GM23338 (cell line): ENCODE measurements around the gene CD163L1. TPM values are rescaled to one million over a fixed set of nuclear protein-coding genes. Genes with fewer than 3 reads are reported as not detected.

Source experiments
- ATAC-seq: fragments of 200-7000 bp; cut with Tn5 transposase; 3 replicates; pipeline ENCODE4 v1.9.1; 2020
- DNase-seq: peaks from one replicate; pipeline ENCODE4 v3.0.0-alpha.2; 2015; ENCODE audit warnings: low spot score
- H2AFZ ChIP-seq: fragments of 200-600 bp; sonication (generic); 2 replicates; pipeline ENCODE4 v1.8.0; 2016; ENCODE audit warnings: antibody characterized with exemption, mild to moderate bottlenecking, moderate library complexity
- H3F3A ChIP-seq: fragments of 200-600 bp; sonication (generic); replicated peaks from 2 replicates; pipeline ENCODE4 v1.8.0; 2017; ENCODE audit warnings: antibody characterized with exemption, mixed run types, low read depth
- H3K27ac ChIP-seq: fragments of 200-600 bp; sonication (generic); 2 replicates; pipeline ENCODE4 v1.6.1; 2016; ENCODE audit warnings: low read depth
- H3K27me3 ChIP-seq: fragments of 200-600 bp; sonication (generic); 2 replicates; pipeline ENCODE4 v1.8.0; 2016; ENCODE audit warnings: mild to moderate bottlenecking, mixed run types, moderate library complexity; ENCODE audit not compliant: insufficient read depth
- H3K36me3 ChIP-seq: fragments of 200-600 bp; sonication (generic); 2 replicates; pipeline ENCODE4 v1.8.0; 2016; ENCODE audit warnings: mild to moderate bottlenecking; ENCODE audit not compliant: insufficient read depth
- H3K4me1 ChIP-seq: fragments of 200-600 bp; sonication (generic); 2 replicates; pipeline ENCODE4 v1.8.0; 2016; ENCODE audit warnings: mild to moderate bottlenecking, moderate library complexity; ENCODE audit not compliant: insufficient read depth
- H3K4me2 ChIP-seq: fragments of 200-600 bp; sonication (generic); 2 replicates; pipeline ENCODE4 v1.7.1; 2017; ENCODE audit warnings: mixed run types
- H3K4me3 ChIP-seq: fragments of 200-600 bp; sonication (generic); 2 replicates; pipeline ENCODE4 v1.6.1; 2016; ENCODE audit warnings: mixed run types
- H3K79me2 ChIP-seq: fragments of 200-600 bp; sonication (generic); replicated peaks from 2 replicates; pipeline ENCODE4 v1.8.0; 2017; ENCODE audit warnings: mild to moderate bottlenecking; ENCODE audit not compliant: insufficient read depth
- H3K9me2 ChIP-seq: fragments of 200-600 bp; sonication (generic); 2 replicates; pipeline ENCODE4 v1.8.0; 2017; ENCODE audit not compliant: insufficient read depth
- H4K20me1 ChIP-seq: fragments of 200-600 bp; sonication (generic); replicated peaks from 2 replicates; pipeline ENCODE4 v1.8.0; 2017; ENCODE audit warnings: mild to moderate bottlenecking; ENCODE audit not compliant: insufficient read depth
- H3K27ac Mint-ChIP-seq: 2 replicates; pipeline ENCODE4 v1.8.0; 2020; ENCODE audit warnings: inconsistent platforms, mild to moderate bottlenecking, moderate library complexity, mixed read lengths
- H3K27me3 Mint-ChIP-seq: 3 replicates; pipeline ENCODE4 v1.8.0; 2022; ENCODE audit warnings: low read depth, mild to moderate bottlenecking, moderate library complexity, mixed read lengths, inconsistent platforms; ENCODE audit not compliant: insufficient read depth, poor library complexity
- H3K36me3 Mint-ChIP-seq: 3 replicates; pipeline ENCODE4 v1.8.0; 2021; ENCODE audit warnings: low read depth, mild to moderate bottlenecking, inconsistent platforms, moderate library complexity, mixed read lengths
- H3K4me1 Mint-ChIP-seq: 3 replicates; pipeline ENCODE4 v1.8.0; 2020; ENCODE audit warnings: mild to moderate bottlenecking, inconsistent platforms, mixed read lengths
- H3K4me3 Mint-ChIP-seq: 3 replicates; pipeline ENCODE4 v1.8.0; 2021; ENCODE audit warnings: moderate library complexity, mild to moderate bottlenecking, inconsistent platforms, mixed read lengths
- H3K9me3 Mint-ChIP-seq: 3 replicates; pipeline ENCODE4 v1.8.0; 2020; ENCODE audit warnings: moderate library complexity, mild to moderate bottlenecking, inconsistent platforms, mixed read lengths
- CREB1 ChIP-seq: fragments of 250-450 bp; sonication (Bioruptor Pico); IDR thresholded peaks from 2 replicates; pipeline ENCODE4 v1.5.0; 2020; ENCODE audit warnings: low read depth, mild to moderate bottlenecking, moderate library complexity
- EZH2 ChIP-seq: fragments of 200-600 bp; sonication (generic); IDR thresholded peaks from one replicate; pipeline ENCODE4 v1.8.0; 2017; ENCODE audit warnings: antibody characterized with exemption, mild to moderate bottlenecking, low read depth; ENCODE audit not compliant: unreplicated experiment
- EZH2phosphoT487 ChIP-seq: fragments of 200-600 bp; sonication (generic); IDR thresholded peaks from one replicate; pipeline ENCODE4 v1.8.1; 2018; ENCODE audit warnings: antibody characterized with exemption; ENCODE audit not compliant: unreplicated experiment
- JUNB ChIP-seq: IDR thresholded peaks from one replicate; pipeline ENCODE4 v1.6.1; 2016; ENCODE audit warnings: antibody characterized with exemption; ENCODE audit not compliant: unreplicated experiment
- NANOG ChIP-seq: IDR thresholded peaks from 2 replicates; pipeline ENCODE4 v1.6.1; 2016; ENCODE audit warnings: antibody characterized with exemption, borderline replicate concordance
- ZNF331 ChIP-seq: fragments of 250-450 bp; sonication (Bioruptor Pico); IDR thresholded peaks from 2 replicates; pipeline ENCODE4 v1.5.0; 2020; ENCODE audit warnings: low read depth, mild to moderate bottlenecking, moderate library complexity
- polyA plus RNA-seq: library from polyadenylated mRNA; unstranded; fragments of >200 nt; fragmentation: Nextera tagmentation; extraction: Ambion mirVana; gene quantifications from 2 replicates; pipeline ENCODE4 v1.2.1, GENCODE V29; 2016
- total RNA-seq: library from RNA; depleted of rRNA; stranded (reverse); fragments of >200 nt; shearing (Covaris generic); gene quantifications from 2 replicates; pipeline ENCODE4 v1.2.3, GENCODE V29; 2014
- TF ChIP-seq, protein P1 (sequence below): IDR thresholded peaks from one replicate; pipeline ENCODE4 v1.6.1; 2018; ENCODE audit warnings: antibody characterized with exemption; ENCODE audit not compliant: unreplicated experiment
- TF ChIP-seq, protein P2 (sequence below), 2 experiments: fragments of 200-600 bp in 1 of 2; sonication (generic) in 1 of 2; conservative IDR thresholded peaks; 2 replicates each; pipeline versions ENCODE4 v1.5.1 to v1.6.1; 2016 to 2017; ENCODE audit warnings: antibody characterized with exemption in 2 of 2, low read depth in 2 of 2, mild to moderate bottlenecking in 2 of 2, moderate library complexity in 1 of 2
- TF ChIP-seq, protein P3 (sequence below): IDR thresholded peaks from 2 replicates; pipeline ENCODE4 v1.6.1; 2016; ENCODE audit warnings: antibody characterized with exemption

CD163L1 gene
- total and polyA plus RNA-seq, 2 experiments from 2014 or later: 0.14 to 0.36 TPM

DNA sequence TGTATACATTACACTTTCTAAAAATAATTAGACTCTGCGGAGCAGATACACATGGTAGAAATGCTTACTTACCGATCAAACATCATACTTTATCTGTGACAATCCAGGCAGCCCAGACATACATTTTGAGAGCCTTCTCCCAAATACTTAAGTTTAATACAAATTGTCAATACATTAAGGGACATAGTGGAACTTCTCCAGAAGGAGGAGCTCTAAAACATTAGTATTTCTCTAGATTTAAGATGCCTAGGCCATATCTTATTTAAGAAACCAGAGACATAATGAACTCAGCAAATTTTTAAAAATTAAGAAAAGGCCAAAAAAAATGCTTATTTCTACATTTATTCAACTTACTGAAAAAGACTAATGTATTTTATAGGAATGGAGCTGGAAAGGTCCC lies 124.0 kb downstream of the CD163L1 start:
- no peaks in the 10 kb centered on the region for H4K20me1 ChIP-seq
- ATAC-seq: no peak
- Mint-ChIP-seq H3K27ac (no peak overlapping the region), H3K36me3 (peaks cover 3% of the 10 kb centered on the region), H3K9me3 (peaks cover 9% of the 10 kb centered on the region), H3K4me3 (no peak overlapping the region), H3K27me3 (no peaks in the 10 kb centered on the region), H3K4me1 (no peaks in the 10 kb centered on the region)
- H3K9me2 ChIP-seq: 0 out of 2 replicates have a peak, but pooled peaks cover 2% of the 10 kb centered on the region
- no peak overlapping the region for H3K4me2 ChIP-seq
- DNase-seq: no peak
- TF ChIP-seq, protein P1, sequence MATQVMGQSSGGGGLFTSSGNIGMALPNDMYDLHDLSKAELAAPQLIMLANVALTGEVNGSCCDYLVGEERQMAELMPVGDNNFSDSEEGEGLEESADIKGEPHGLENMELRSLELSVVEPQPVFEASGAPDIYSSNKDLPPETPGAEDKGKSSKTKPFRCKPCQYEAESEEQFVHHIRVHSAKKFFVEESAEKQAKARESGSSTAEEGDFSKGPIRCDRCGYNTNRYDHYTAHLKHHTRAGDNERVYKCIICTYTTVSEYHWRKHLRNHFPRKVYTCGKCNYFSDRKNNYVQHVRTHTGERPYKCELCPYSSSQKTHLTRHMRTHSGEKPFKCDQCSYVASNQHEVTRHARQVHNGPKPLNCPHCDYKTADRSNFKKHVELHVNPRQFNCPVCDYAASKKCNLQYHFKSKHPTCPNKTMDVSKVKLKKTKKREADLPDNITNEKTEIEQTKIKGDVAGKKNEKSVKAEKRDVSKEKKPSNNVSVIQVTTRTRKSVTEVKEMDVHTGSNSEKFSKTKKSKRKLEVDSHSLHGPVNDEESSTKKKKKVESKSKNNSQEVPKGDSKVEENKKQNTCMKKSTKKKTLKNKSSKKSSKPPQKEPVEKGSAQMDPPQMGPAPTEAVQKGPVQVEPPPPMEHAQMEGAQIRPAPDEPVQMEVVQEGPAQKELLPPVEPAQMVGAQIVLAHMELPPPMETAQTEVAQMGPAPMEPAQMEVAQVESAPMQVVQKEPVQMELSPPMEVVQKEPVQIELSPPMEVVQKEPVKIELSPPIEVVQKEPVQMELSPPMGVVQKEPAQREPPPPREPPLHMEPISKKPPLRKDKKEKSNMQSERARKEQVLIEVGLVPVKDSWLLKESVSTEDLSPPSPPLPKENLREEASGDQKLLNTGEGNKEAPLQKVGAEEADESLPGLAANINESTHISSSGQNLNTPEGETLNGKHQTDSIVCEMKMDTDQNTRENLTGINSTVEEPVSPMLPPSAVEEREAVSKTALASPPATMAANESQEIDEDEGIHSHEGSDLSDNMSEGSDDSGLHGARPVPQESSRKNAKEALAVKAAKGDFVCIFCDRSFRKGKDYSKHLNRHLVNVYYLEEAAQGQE: no peak
- TF ChIP-seq ZNF331 (CRISPR knock-in tag): no peak
- no peak for TF ChIP-seq JUNB
- no peak for TF ChIP-seq EZH2
- TF ChIP-seq CREB1 (CRISPR knock-in tag): no peak
- TF ChIP-seq, protein P2, sequence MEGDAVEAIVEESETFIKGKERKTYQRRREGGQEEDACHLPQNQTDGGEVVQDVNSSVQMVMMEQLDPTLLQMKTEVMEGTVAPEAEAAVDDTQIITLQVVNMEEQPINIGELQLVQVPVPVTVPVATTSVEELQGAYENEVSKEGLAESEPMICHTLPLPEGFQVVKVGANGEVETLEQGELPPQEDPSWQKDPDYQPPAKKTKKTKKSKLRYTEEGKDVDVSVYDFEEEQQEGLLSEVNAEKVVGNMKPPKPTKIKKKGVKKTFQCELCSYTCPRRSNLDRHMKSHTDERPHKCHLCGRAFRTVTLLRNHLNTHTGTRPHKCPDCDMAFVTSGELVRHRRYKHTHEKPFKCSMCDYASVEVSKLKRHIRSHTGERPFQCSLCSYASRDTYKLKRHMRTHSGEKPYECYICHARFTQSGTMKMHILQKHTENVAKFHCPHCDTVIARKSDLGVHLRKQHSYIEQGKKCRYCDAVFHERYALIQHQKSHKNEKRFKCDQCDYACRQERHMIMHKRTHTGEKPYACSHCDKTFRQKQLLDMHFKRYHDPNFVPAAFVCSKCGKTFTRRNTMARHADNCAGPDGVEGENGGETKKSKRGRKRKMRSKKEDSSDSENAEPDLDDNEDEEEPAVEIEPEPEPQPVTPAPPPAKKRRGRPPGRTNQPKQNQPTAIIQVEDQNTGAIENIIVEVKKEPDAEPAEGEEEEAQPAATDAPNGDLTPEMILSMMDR (conservative IDR thresholded peaks at IDR 0.05; ENCODE audit: low read depth in 2 of 2): peak in 1 of 2 experiments; percentile 37; a peak in 1 of 4 replicates
- TF ChIP-seq, protein P3, sequence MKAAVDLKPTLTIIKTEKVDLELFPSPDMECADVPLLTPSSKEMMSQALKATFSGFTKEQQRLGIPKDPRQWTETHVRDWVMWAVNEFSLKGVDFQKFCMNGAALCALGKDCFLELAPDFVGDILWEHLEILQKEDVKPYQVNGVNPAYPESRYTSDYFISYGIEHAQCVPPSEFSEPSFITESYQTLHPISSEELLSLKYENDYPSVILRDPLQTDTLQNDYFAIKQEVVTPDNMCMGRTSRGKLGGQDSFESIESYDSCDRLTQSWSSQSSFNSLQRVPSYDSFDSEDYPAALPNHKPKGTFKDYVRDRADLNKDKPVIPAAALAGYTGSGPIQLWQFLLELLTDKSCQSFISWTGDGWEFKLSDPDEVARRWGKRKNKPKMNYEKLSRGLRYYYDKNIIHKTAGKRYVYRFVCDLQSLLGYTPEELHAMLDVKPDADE: no peak
- no peaks in the 10 kb centered on the region for H3K27me3 ChIP-seq
- H3K4me3 ChIP-seq: no peak overlapping the region
- no peaks in the 10 kb centered on the region for H3K36me3 ChIP-seq
- H3K79me2 ChIP-seq: no peaks in the 10 kb centered on the region
- H2AFZ ChIP-seq: no peak overlapping the region
- H3K4me1 ChIP-seq: no peaks in the 10 kb centered on the region
- H3K27ac ChIP-seq: no peak overlapping the region
- no peaks in the 10 kb centered on the region for H3F3A ChIP-seq

DNA sequence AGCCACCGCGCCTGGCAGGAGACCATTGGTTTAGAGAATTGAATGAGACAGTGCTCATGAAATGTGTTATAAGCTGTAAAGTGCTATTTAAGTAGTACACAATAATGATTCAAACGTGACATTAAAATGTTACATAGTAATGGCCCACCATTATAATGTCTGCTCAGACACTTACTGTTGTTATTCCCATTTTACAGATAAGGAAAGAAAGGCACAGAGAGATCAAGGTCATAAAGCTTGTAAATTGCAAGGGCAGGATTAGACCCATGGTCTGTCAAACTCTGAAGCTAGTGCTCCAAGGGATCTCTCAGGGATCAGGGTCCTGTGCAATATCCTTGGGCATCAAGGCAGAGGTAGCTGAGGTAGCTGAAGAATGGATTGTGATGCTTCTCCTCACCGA lies 133.9 kb downstream of the CD163L1 start:
- Histone ChIP-seq H3K27me3 (no peaks in the 10 kb centered on the region), H3K9me2 (no peaks in the 10 kb centered on the region), H3K79me2 (no peaks in the 10 kb centered on the region), H3K4me2 (no peak overlapping the region), H3K4me1 (no peaks in the 10 kb centered on the region), H3K36me3 (no peaks in the 10 kb centered on the region), H3F3A (no peaks in the 10 kb centered on the region), H4K20me1 (no peaks in the 10 kb centered on the region), H3K4me3 (no peak overlapping the region), H3K27ac (no peak overlapping the region), H2AFZ (no peak overlapping the region)
- DNase-seq (no peak), ATAC-seq (no peak)
- Mint-ChIP-seq H3K27me3 (no peaks in the 10 kb centered on the region), H3K36me3 (no peaks in the 10 kb centered on the region), H3K4me1 (no peaks in the 10 kb centered on the region), H3K27ac (no peak overlapping the region), H3K9me3 (0 out of 3 replicates have a peak, but pooled peaks cover 4% of the 10 kb centered on the region), H3K4me3 (no peak overlapping the region)
- no peak for TF ChIP-seq NANOG
- TF ChIP-seq, protein P1: no peak
- no peak for TF ChIP-seq EZH2
- TF ChIP-seq EZH2phosphoT487: no peak
